HG02763 (cell line): Measurements from ENCODE around the gene HIPK2.
"Not testable (repeated sequence)": the region's sequence is repeated elsewhere in the genome, so short reads cannot be mapped to it uniquely, and the experiment has no call there.

ENCODE experiments used
- ATAC-seq: cut with Tn5 transposase; IDR thresholded peaks from one replicate; pipeline ENCODE4 v1.9.1; 2021; ENCODE audit warnings: mild to moderate bottlenecking, moderate library complexity; ENCODE audit not compliant: unreplicated experiment

The HIPK2 gene

GRCh38 chr7:139557857-139558581 is 219.8 kb downstream of the HIPK2 start:
- no peak for ATAC-seq

GRCh38 chr7:139553991-139554700 is 223.7 kb downstream of the HIPK2 start:
- not testable (repeated sequence) for ATAC-seq

GRCh38 chr7:139548302-139549028 is 229.3 kb downstream of the HIPK2 start:
- no peak for ATAC-seq

- no peak for ATAC-seq
Measured at GRCh38 chr7:139544645-139545044, 233.2 kb downstream of the HIPK2 start.

- no peak for ATAC-seq
Measured at GRCh38 chr7:139543801-139544603, 233.8 kb downstream of the HIPK2 start.

GRCh38 chr7:139542308-139543151 is 235.3 kb downstream of the HIPK2 start:
- no peak for ATAC-seq

GRCh38 chr7:139541600-139542307 is 236.0 kb downstream of the HIPK2 start:
- ATAC-seq: no peak

GRCh38 chr7:139540203-139540602 is 237.6 kb downstream of the HIPK2 start:
- ATAC-seq: no peak

GRCh38 chr7:139538881-139539635 is 238.7 kb downstream of the HIPK2 start:
- no peak for ATAC-seq

GRCh38 chr7:139536152-139536551 is 241.6 kb downstream of the HIPK2 start:
- no peak for ATAC-seq

GRCh38 chr7:139534966-139535651 is 242.7 kb downstream of the HIPK2 start:
- ATAC-seq: no peak

- no peak for ATAC-seq
Measured at GRCh38 chr7:139534096-139534495, 243.7 kb downstream of the HIPK2 start.

- no peak for ATAC-seq
Measured at GRCh38 chr7:139532636-139533155, 245.1 kb downstream of the HIPK2 start.

- ATAC-seq: no peak
Measured at GRCh38 chr7:139531094-139531493, 246.7 kb downstream of the HIPK2 start.

- ATAC-seq: no peak
Measured at GRCh38 chr7:139526578-139527544, 250.9 kb downstream of the HIPK2 start.

GRCh38 chr7:139525750-139526149 is 252.0 kb downstream of the HIPK2 start:
- ATAC-seq: no peak

GRCh38 chr7:139525239-139525638 is 252.6 kb downstream of the HIPK2 start:
- no peak for ATAC-seq
